Colonic mucosa (tissue), 4 donors: ENCODE measurements around the gene PGP. TPM values are rescaled to one million over a fixed set of nuclear protein-coding genes. Genes with fewer than 3 reads are reported as not detected.

ENCODE experiments used
- DNase-seq: peaks from one replicate; pipeline ENCODE4 v3.0.0-alpha.2; 2020
- H3K27ac ChIP-seq: fragments of 200-600 bp; one replicate; pipeline ENCODE4 v1.8.0; 2021
- H3K27me3 ChIP-seq: fragments of 200-600 bp; one replicate; pipeline ENCODE4 v1.8.0; 2021
- H3K36me3 ChIP-seq: fragments of 200-600 bp; one replicate; pipeline ENCODE4 v1.8.0; 2021
- H3K4me1 ChIP-seq: fragments of 200-600 bp; one replicate; pipeline ENCODE4 v1.8.0; 2021; ENCODE audit warnings: mild to moderate bottlenecking
- H3K4me3 ChIP-seq: fragments of 200-600 bp; one replicate; pipeline ENCODE4 v1.8.0; 2021
- H3K9ac ChIP-seq, 2 donors: one replicate each; pipeline ENCODE4 v1.7.0; 2013; ENCODE audit warnings: control low read depth in 2 of 2, low read depth in 2 of 2, low read length in 2 of 2
- H3K9me3 ChIP-seq: fragments of 200-600 bp; one replicate; pipeline ENCODE4 v1.8.0; 2021
- intact Hi-C: fragments of 100-400 bp; cut with DNase I; formaldehyde crosslinking; loops from one replicate; pipeline ENCODE4 v1.14.1; 2022
- total RNA-seq, 2 donors: library from RNA; stranded (reverse); fragmentation: NEBNext Ultra II Directional in 1 of 2; extraction: Animal tissue kit (Norgen Biotek cat#: 25700) in 1 of 2; gene quantifications; one replicate each; pipeline ENCODE4 v1.2.1, GENCODE V29; 2021
- TF ChIP-seq, protein P1 (sequence below): fragments of 200-600 bp; IDR thresholded peaks from one replicate; pipeline ENCODE4 v1.8.0; 2022; ENCODE audit warnings: antibody characterized with exemption, mild to moderate bottlenecking
- donor health status: healthy.
- donor health status: DM: no; HTN: no; CAD: no.
- donor health status: DM: no; HTN: no; CAD: no.

The PGP gene
- total RNA-seq, 2 donors from 2014 or later: 17.1 to 37.3 TPM

GRCh38 chr16:2228161-2228824 is 13.7 kb upstream of the PGP start:
- Histone ChIP-seq H3K9ac (peak overlapping the region in 1 of 2 donors; percentile 14), H3K36me3 (peaks cover 26% of the 10 kb centered on the region), H3K27ac (no peak overlapping the region), H3K9me3 (no peaks in the 10 kb centered on the region), H3K27me3 (no peaks in the 10 kb centered on the region), H3K4me3 (no peak overlapping the region), H3K4me1 (no peaks in the 10 kb centered on the region)
- TF ChIP-seq, protein P1, sequence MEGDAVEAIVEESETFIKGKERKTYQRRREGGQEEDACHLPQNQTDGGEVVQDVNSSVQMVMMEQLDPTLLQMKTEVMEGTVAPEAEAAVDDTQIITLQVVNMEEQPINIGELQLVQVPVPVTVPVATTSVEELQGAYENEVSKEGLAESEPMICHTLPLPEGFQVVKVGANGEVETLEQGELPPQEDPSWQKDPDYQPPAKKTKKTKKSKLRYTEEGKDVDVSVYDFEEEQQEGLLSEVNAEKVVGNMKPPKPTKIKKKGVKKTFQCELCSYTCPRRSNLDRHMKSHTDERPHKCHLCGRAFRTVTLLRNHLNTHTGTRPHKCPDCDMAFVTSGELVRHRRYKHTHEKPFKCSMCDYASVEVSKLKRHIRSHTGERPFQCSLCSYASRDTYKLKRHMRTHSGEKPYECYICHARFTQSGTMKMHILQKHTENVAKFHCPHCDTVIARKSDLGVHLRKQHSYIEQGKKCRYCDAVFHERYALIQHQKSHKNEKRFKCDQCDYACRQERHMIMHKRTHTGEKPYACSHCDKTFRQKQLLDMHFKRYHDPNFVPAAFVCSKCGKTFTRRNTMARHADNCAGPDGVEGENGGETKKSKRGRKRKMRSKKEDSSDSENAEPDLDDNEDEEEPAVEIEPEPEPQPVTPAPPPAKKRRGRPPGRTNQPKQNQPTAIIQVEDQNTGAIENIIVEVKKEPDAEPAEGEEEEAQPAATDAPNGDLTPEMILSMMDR: no peak
- intact Hi-C loops: no loop called here
- DNase-seq: no peak

- H3K9ac ChIP-seq: no peak overlapping the region
- intact Hi-C loops: no loop called here
- H3K4me3 ChIP-seq: no peak overlapping the region
- H3K27ac ChIP-seq: no peak overlapping the region
- H3K36me3 ChIP-seq: peaks cover 12% of the 10 kb centered on the region
- TF ChIP-seq, protein P1: no peak
- no peaks in the 10 kb centered on the region for H3K4me1 ChIP-seq
- no peaks in the 10 kb centered on the region for H3K27me3 ChIP-seq
- no peaks in the 10 kb centered on the region for H3K9me3 ChIP-seq
- no peak for DNase-seq
These were observed 12.3 kb upstream of the PGP start for GRCh38 chr16:2226918-2227317.

GRCh38 chr16:2226245-2226793 is 11.7 kb upstream of the PGP start:
- H3K9me3 ChIP-seq: no peaks in the 10 kb centered on the region
- intact Hi-C loops: no loop called here
- no peak overlapping the region for H3K4me3 ChIP-seq
- H3K27me3 ChIP-seq: no peaks in the 10 kb centered on the region
- DNase-seq: no peak
- peaks cover 11% of the 10 kb centered on the region for H3K36me3 ChIP-seq
- H3K4me1 ChIP-seq: no peaks in the 10 kb centered on the region
- TF ChIP-seq, protein P1: no peak
- no peak overlapping the region for H3K9ac ChIP-seq
- no peak overlapping the region for H3K27ac ChIP-seq

DNA sequence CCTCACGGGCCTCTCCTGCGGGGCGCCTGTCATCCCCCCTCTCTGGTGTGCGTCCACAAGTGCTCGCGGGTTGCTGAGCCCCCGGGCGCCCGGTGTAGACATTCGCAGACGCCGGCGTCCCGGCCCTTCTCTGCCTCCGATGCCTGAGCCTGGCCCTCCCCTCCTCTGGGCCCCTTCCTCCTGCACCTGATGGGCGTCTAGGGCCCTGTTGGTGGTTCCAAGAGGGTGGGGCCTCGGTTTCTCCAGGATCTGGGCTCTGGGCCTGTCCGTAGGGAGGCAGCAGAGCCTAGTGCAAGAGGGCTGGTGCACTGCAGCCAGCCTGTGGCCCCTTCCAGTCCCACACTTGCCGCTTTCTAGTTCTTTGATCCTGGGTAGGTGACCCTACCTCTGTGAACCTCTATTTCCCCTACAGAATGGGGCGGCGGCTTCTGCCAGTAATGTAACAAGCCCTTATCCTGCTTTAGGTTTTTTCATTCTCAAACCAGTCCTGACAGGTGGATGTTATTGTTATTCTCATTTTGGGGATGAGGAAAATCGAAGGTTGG is 9.4 kb upstream of the PGP start:
- peak; percentile 73 for DNase-seq
- Histone ChIP-seq H3K4me1 (no peaks in the 10 kb centered on the region), H3K9me3 (no peaks in the 10 kb centered on the region), H3K27me3 (no peaks in the 10 kb centered on the region), H3K4me3 (peak overlapping the region; percentile 74), H3K27ac (peak overlapping the region; percentile 71), H3K36me3 (peaks cover 1% of the 10 kb centered on the region), H3K9ac (peak overlapping the region; percentile 84 to 91)
- TF ChIP-seq, protein P1: no peak
- intact Hi-C loops: no loop called here

DNA sequence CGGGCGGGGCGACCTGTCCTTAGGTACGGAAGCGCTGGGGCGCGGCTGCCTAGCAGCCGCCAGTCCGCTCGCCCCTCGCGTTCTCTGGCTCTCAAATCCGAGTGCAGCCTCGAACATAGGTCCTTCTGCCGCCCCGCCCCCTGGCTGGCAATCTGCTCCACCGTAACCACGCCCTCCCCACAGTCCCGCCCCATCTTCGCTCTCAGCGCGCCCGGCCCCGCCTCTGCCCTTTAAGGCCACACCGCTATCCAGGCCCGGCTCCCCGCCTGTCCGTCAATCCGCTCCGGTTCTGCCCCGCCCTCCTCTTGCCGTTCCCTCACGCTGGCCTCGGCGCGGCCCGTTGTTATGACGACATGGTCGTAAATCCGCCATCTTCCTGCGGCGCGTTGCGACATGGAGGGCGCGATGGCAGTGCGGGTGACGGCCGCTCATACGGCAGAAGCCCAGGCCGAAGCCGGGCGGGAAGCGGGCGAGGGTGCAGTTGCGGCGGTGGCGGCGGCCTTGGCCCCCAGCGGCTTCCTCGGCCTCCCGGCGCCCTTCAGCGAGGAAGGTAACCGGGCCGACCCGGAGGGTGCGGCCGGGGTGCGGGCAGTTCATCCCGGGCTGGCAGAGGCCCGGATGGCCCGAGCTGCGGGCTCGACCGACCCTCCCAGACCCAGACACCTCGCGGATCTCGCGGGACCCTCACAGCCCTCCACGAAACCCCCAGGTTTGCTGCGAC is 8.7 kb upstream of the PGP start, which contains the start of gene E4F1:
Gene E4F1, plus strand, starts transcription at position 371 of the 721 bp plus-strand sequence. Its CDS starts 23 bp downstream, at position 394.
- no peaks in the 10 kb centered on the region for H3K36me3 ChIP-seq
- intact Hi-C loops: no loop called here
- H3K9ac ChIP-seq: peak within 1 kb of the TSS; percentile 84 to 91
- H3K9me3 ChIP-seq: no peaks in the 10 kb centered on the region
- no peaks in the 10 kb centered on the region for H3K27me3 ChIP-seq
- H3K4me3 ChIP-seq: peak within 1 kb of the TSS; percentile 74
- TF ChIP-seq, protein P1: no peak
- peak within 1 kb of the TSS; percentile 71 for H3K27ac ChIP-seq
- DNase-seq: peak; percentile 99
- no peaks in the 10 kb centered on the region for H3K4me1 ChIP-seq
